B cell (primary cell): Measurements from ENCODE around the gene SMIM7. TPM values are rescaled to one million over a fixed set of nuclear protein-coding genes. Genes with fewer than 3 reads are reported as not detected.

ENCODE experiments used
- ATAC-seq: fragments of 200-7000 bp; cut with Tn5 transposase; one replicate; pipeline ENCODE4 v1.10.0; 2021; ENCODE audit warnings: low read depth, mild to moderate bottlenecking, moderate number of reproducible peaks, moderate library complexity
- CTCF ChIA-PET: fragments of 350-600 bp; sonication (Branson Sonifier 250); formaldehyde crosslinking; loops from one replicate; lab custom pipeline; 2021; ENCODE audit warnings: antibody characterized with exemption, inconsistent platforms; lab: Charles Lee
- POLR2A ChIA-PET: fragments of 350-600 bp; sonication (Branson Sonifier 250); formaldehyde crosslinking; loops from one replicate; lab custom pipeline; 2021; ENCODE audit warnings: antibody characterized with exemption; lab: Charles Lee
- DNase-seq: peaks from one replicate; pipeline ENCODE4 v3.0.0; 2013
- H2AFZ ChIP-seq: 2 replicates; pipeline ENCODE4 v1.6.1; 2012; ENCODE audit warnings: mild to moderate bottlenecking, low read depth, low read length; ENCODE audit not compliant: insufficient read depth, poor library complexity, severe bottlenecking
- H3K27ac ChIP-seq, 2 donors: 1 replicate in 1 of 2; 2 replicates in 1 of 2; pipeline ENCODE4 v1.5.1; 2012 to 2013; ENCODE audit warnings: low read length in 2 of 2, mild to moderate bottlenecking in 2 of 2, moderate library complexity in 1 of 2
- H3K27me3 ChIP-seq, 4 experiments: fragments of 200-600 bp in 1 of 4; sonication (generic) in 1 of 4; replicated peaks in 1 of 4; 1 replicate in 2 of 4; 2 replicates in 2 of 4; pipeline versions ENCODE4 v1.6.1 to v1.7.0; 2013 to 2016; ENCODE audit warnings: low read length in 3 of 4, mild to moderate bottlenecking in 2 of 4, mixed read lengths in 1 of 4, moderate library complexity in 1 of 4; ENCODE audit not compliant: insufficient read depth in 4 of 4, control insufficient read depth in 3 of 4; ENCODE audit errors: control extremely low read depth in 1 of 4
- H3K36me3 ChIP-seq, 2 experiments: replicated peaks in 1 of 2; 1 replicate in 1 of 2; 2 replicates in 1 of 2; pipeline versions ENCODE4 v1.6.1 to v1.7.1; 2013; ENCODE audit warnings: low read length in 1 of 2; ENCODE audit not compliant: insufficient read depth in 2 of 2, control insufficient read depth in 1 of 2; ENCODE audit errors: control extremely low read depth in 1 of 2, extremely low read depth in 1 of 2
- H3K4me1 ChIP-seq, 2 donors: fragments of 200-600 bp in 1 of 2; sonication (generic) in 1 of 2; 1 replicate in 1 of 2; 2 replicates in 1 of 2; pipeline versions ENCODE4 v1.5.1 to v1.6.1; 2013 to 2017; ENCODE audit warnings: low read length in 2 of 2; ENCODE audit not compliant: control insufficient read depth in 2 of 2, insufficient read depth in 2 of 2
- H3K4me2 ChIP-seq: replicated peaks from 2 replicates; pipeline ENCODE3; 2012; ENCODE audit warnings: mild to moderate bottlenecking, low read depth, low read length; ENCODE audit not compliant: poor library complexity, severe bottlenecking
- H3K4me3 ChIP-seq, 5 experiments: fragments of 200-600 bp in 1 of 5; sonication (generic) in 1 of 5; 1 replicate in 3 of 5; 2 replicates in 2 of 5; pipeline versions ENCODE4 v1.5.1 to v1.7.0; 2011 to 2016; ENCODE audit warnings: low read length in 4 of 5, mild to moderate bottlenecking in 4 of 5, low read depth in 2 of 5, control low read depth in 1 of 5, moderate library complexity in 1 of 5; ENCODE audit not compliant: insufficient read depth in 1 of 5; ENCODE audit errors: control extremely low read depth in 1 of 5, extremely low read depth in 1 of 5
- H3K79me2 ChIP-seq: fragments of 200-600 bp; sonication (generic); one replicate; pipeline ENCODE4 v1.6.0; 2016; ENCODE audit warnings: low read length; ENCODE audit not compliant: control insufficient read depth, insufficient read depth
- H3K9ac ChIP-seq: fragments of 200-600 bp; sonication (generic); 2 replicates; pipeline ENCODE4 v1.6.1; 2017; ENCODE audit warnings: mild to moderate bottlenecking, low read length, moderate library complexity
- H3K9me3 ChIP-seq, 3 donors: one replicate each; pipeline versions ENCODE4 v1.6.1 to v1.7.1; 2013; ENCODE audit warnings: low read length in 2 of 3; ENCODE audit not compliant: control insufficient read depth in 2 of 3, insufficient read depth in 1 of 3; ENCODE audit errors: control extremely low read depth in 1 of 3
- H4K20me1 ChIP-seq: 2 replicates; pipeline ENCODE4 v1.6.0; 2012; ENCODE audit warnings: mild to moderate bottlenecking, low read length; ENCODE audit not compliant: insufficient read depth, control insufficient read depth, poor library complexity, severe bottlenecking
- H3K27ac Mint-ChIP-seq: one replicate; pipeline ENCODE4 v1.8.0; 2021; ENCODE audit warnings: mixed read lengths
- H3K27me3 Mint-ChIP-seq: one replicate; pipeline ENCODE4 v1.8.0; 2021; ENCODE audit warnings: mixed read lengths
- H3K4me1 Mint-ChIP-seq: one replicate; pipeline ENCODE4 v1.8.0; 2021; ENCODE audit warnings: mixed read lengths
- H3K4me3 Mint-ChIP-seq: one replicate; pipeline ENCODE4 v1.8.0; 2021; ENCODE audit warnings: mixed read lengths
- H3K9me3 Mint-ChIP-seq: one replicate; pipeline ENCODE4 v1.8.0; 2022; ENCODE audit warnings: mixed read lengths; ENCODE audit not compliant: insufficient read depth
- EZH2 ChIP-seq: IDR thresholded peaks from 2 replicates; pipeline ENCODE4 v1.6.1; 2012; ENCODE audit warnings: borderline replicate concordance, low read depth, mild to moderate bottlenecking, moderate library complexity, low read length; ENCODE audit not compliant: insufficient read depth, poor library complexity, severe bottlenecking
- WGBS: methylation state at CpG from one replicate; pipeline ENCODE4 v1.1.5; 2013; ENCODE audit warnings: missing lambda C conversion rate; ENCODE audit not compliant: insufficient coverage; 5-methylcytosine and 5-hydroxymethylcytosine counted together
- intact Hi-C: fragments of 100-400 bp; cut with micrococcal nuclease; formaldehyde crosslinking; loops from one replicate; pipeline ENCODE4 v1.10.0; 2022
- polyA plus RNA-seq: library from polyadenylated mRNA; depleted of rRNA; stranded (reverse); fragments of >200 nt; gene quantifications from 2 replicates; pipeline ENCODE4 v1.2.3, GENCODE V29; 2012
- total RNA-seq, 2 donors: library from RNA; stranded (reverse); fragments of 120-200 nt in 1 of 2; gene quantifications; 1 replicate in 1 of 2; 2 replicates in 1 of 2; pipeline versions ENCODE4 v1.2.3 to v1.2.4, GENCODE V29; 2013 to 2022
- TF ChIP-seq, protein P1 (sequence below): fragments of 200-600 bp; IDR thresholded peaks from one replicate; pipeline ENCODE4 v1.8.0; 2022; ENCODE audit warnings: antibody characterized with exemption, mild to moderate bottlenecking

SMIM7 gene
- total and polyA plus RNA-seq, 2 donors (not counting 1 experiment from before 2014, with no cell fraction given): 54.7 to 133 TPM

DNA sequence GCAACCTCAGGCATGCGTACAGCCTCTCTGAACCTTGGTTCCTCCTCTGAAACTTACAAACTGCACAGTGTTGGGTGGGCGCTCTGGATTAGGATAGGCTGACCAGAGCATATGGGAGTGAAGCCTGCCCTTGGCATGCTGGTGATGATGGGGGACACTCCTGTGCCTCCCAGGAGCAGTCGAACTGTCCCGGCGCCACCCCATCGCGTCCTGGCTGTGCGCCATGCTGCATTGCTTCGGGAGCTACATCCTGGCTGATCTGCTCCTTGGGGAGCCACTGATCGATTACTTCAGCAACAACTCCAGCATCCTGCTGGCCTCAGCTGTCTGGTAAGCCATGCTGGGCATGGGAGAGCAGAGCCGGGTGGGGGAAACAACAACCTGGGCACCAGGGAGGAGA lies 19.9 kb upstream of the SMIM7 start:
- CTCF ChIA-PET: no interaction called here
- Histone ChIP-seq H4K20me1 (no peaks in the 10 kb centered on the region), H3K27me3 (no peaks in the 10 kb centered on the region), H2AFZ (no peak overlapping the region), H3K9ac (no peak overlapping the region), H3K36me3 (peaks cover 1 to 18% of the 10 kb centered on the region in 2 experiments), H3K9me3 (peaks cover 0 to 19% (median 16%) of the 10 kb centered on the region in 3 donors), H3K4me1 (no peaks in the 10 kb centered on the region), H3K4me3 (no peak overlapping the region), H3K27ac (no peak overlapping the region), H3K4me2 (no peak overlapping the region), H3K79me2 (no peaks in the 10 kb centered on the region)
- TF ChIP-seq, protein P1, sequence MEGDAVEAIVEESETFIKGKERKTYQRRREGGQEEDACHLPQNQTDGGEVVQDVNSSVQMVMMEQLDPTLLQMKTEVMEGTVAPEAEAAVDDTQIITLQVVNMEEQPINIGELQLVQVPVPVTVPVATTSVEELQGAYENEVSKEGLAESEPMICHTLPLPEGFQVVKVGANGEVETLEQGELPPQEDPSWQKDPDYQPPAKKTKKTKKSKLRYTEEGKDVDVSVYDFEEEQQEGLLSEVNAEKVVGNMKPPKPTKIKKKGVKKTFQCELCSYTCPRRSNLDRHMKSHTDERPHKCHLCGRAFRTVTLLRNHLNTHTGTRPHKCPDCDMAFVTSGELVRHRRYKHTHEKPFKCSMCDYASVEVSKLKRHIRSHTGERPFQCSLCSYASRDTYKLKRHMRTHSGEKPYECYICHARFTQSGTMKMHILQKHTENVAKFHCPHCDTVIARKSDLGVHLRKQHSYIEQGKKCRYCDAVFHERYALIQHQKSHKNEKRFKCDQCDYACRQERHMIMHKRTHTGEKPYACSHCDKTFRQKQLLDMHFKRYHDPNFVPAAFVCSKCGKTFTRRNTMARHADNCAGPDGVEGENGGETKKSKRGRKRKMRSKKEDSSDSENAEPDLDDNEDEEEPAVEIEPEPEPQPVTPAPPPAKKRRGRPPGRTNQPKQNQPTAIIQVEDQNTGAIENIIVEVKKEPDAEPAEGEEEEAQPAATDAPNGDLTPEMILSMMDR: no peak
- no peak for TF ChIP-seq EZH2
- no peaks in the 10 kb centered on the region for H3K27me3 Mint-ChIP-seq
- ATAC-seq (no peak), DNase-seq (no peak)
- 98% methylated on average over 10 of the region's 11 CpGs for WGBS
- no peak overlapping the region for H3K27ac Mint-ChIP-seq
- POLR2A ChIA-PET: interaction anchor here (0.7 kb wide), 1 partner anchor 327 kb away, joined by 4 read pairs; no protein-coding TSS in a partner anchor
- peaks cover 6% of the 10 kb centered on the region for H3K9me3 Mint-ChIP-seq
- intact Hi-C loops: no loop called here
- H3K4me3 Mint-ChIP-seq: no peak overlapping the region
- H3K4me1 Mint-ChIP-seq: no peaks in the 10 kb centered on the region

GRCh38 chr19:16678498-16678897 lies 18.6 kb upstream of the SMIM7 start:
- H3K27ac Mint-ChIP-seq: no peak overlapping the region
- peaks cover 1 to 18% of the 10 kb centered on the region in 2 experiments for H3K36me3 ChIP-seq
- H3K4me3 ChIP-seq: no peak overlapping the region
- no peaks in the 10 kb centered on the region for H3K27me3 Mint-ChIP-seq
- H3K4me1 ChIP-seq: no peaks in the 10 kb centered on the region
- no peak overlapping the region for H3K27ac ChIP-seq
- no peaks in the 10 kb centered on the region for H3K79me2 ChIP-seq
- H3K9me3 ChIP-seq: peaks cover 0 to 19% (median 16%) of the 10 kb centered on the region in 3 donors
- ATAC-seq: no peak
- peaks cover 6% of the 10 kb centered on the region for H3K9me3 Mint-ChIP-seq
- H3K27me3 ChIP-seq: no peaks in the 10 kb centered on the region
- no peak for TF ChIP-seq EZH2
- TF ChIP-seq, protein P1: no peak
- ChIA-PET POLR2A (no interaction called here), CTCF (interaction anchor here (0.6 kb wide), 1 partner anchor 637 kb away, joined by 3 read pairs; no protein-coding TSS in a partner anchor)
- H3K4me2 ChIP-seq: no peak overlapping the region
- no peaks in the 10 kb centered on the region for H3K4me1 Mint-ChIP-seq
- no peak overlapping the region for H3K9ac ChIP-seq
- DNase-seq: no peak
- WGBS: no CpG with 5 or more reads among the region's 9 CpGs
- H2AFZ ChIP-seq: no peak overlapping the region
- H4K20me1 ChIP-seq: no peaks in the 10 kb centered on the region
- H3K4me3 Mint-ChIP-seq: no peak overlapping the region
- intact Hi-C loops: no loop called here
